Esophagus muscularis mucosa (tissue), 4 donors: ENCODE results near the gene AGPS. TPM values are rescaled to one million over a fixed set of nuclear protein-coding genes. Genes with fewer than 3 reads are reported as not detected.

Experiments used
- DNase-seq: peaks from one replicate; pipeline ENCODE4 v3.0.0-alpha.2; 2017; ENCODE audit errors: extremely low spot score
- H3K27ac ChIP-seq, 4 donors: fragments of 200-600 bp; sonication (generic); replicated peaks in 1 of 4; 1 replicate in 3 of 4; 2 replicates in 1 of 4; pipeline ENCODE4 v1.5.1; 2016 to 2019; ENCODE audit warnings: mild to moderate bottlenecking in 1 of 4
- H3K27me3 ChIP-seq, 4 donors: fragments of 200-600 bp; sonication (generic); one replicate each; pipeline versions ENCODE4 v1.5.1 to v1.6.0; 2016 to 2019
- H3K36me3 ChIP-seq, 4 donors: fragments of 200-600 bp; sonication (generic); one replicate each; pipeline ENCODE4 v1.5.1; 2016 to 2019
- H3K4me1 ChIP-seq, 4 donors: fragments of 200-600 bp; sonication (generic); one replicate each; pipeline ENCODE4 v1.5.1; 2016 to 2019
- H3K4me3 ChIP-seq, 4 donors: fragments of 200-600 bp; sonication (generic); 1 replicate in 2 of 4; 2 replicates in 2 of 4; pipeline ENCODE4 v1.5.1; 2016 to 2019; ENCODE audit warnings: mild to moderate bottlenecking in 4 of 4, moderate library complexity in 1 of 4
- H3K9me3 ChIP-seq, 4 donors: fragments of 200-600 bp; sonication (generic); 1 replicate in 3 of 4; 2 replicates in 1 of 4; pipeline ENCODE4 v1.5.1; 2016 to 2019
- EP300 ChIP-seq: sonication (generic); formaldehyde crosslinking; IDR thresholded peaks from one replicate; pipeline ENCODE4 v1.6.1; 2017; ENCODE audit warnings: antibody characterized with exemption
- POLR2A ChIP-seq: fragments of 450-650 bp; IDR thresholded peaks from one replicate; pipeline ENCODE4 v1.6.1; 2017; ENCODE audit warnings: antibody characterized with exemption, moderate library complexity, mild to moderate bottlenecking, low read depth
- POLR2AphosphoS5 ChIP-seq, 2 donors: sonication (generic); formaldehyde crosslinking; IDR thresholded peaks; one replicate each; pipeline ENCODE4 v1.6.1; 2017; ENCODE audit warnings: antibody characterized with exemption in 2 of 2
- WGBS: methylation state at CpG from one replicate; pipeline ENCODE4 v1.1.5; 2018; 5-methylcytosine and 5-hydroxymethylcytosine counted together
- intact Hi-C: fragments of 100-400 bp; cut with DNase I; formaldehyde crosslinking; loops from one replicate; pipeline ENCODE4 v1.15.1; 2023
- total RNA-seq, 4 donors: library from RNA; depleted of rRNA; stranded (reverse); fragments of >200 nt; gene quantifications; one replicate each; pipeline versions ENCODE4 v1.1.0 to v1.2.1, GENCODE V29; 2016
- TF ChIP-seq, protein P1 (sequence below), 3 experiments: fragments of 200-600 bp in 2 of 3; fragments of 450-650 bp in 1 of 3; sonication (generic) in 2 of 3; IDR thresholded peaks; one replicate each; pipeline ENCODE4 v1.5.1; 2017 to 2019; ENCODE audit warnings: antibody characterized with exemption in 3 of 3, mild to moderate bottlenecking in 2 of 3, moderate library complexity in 1 of 3

The AGPS gene
- total RNA-seq, 4 donors from 2014 or later: 26.3 to 46.1 (median 37.0) TPM

GRCh38 chr2:177506998-177507397 lies 114.4 kb downstream of the AGPS start:
- no peaks in the 10 kb centered on the region for H3K4me1 ChIP-seq
- H3K9me3 ChIP-seq: no peaks in the 10 kb centered on the region
- intact Hi-C loops: no loop called here
- no peak for DNase-seq
- H3K36me3 ChIP-seq: peaks cover 0 to 19% (median 5%) of the 10 kb centered on the region in 4 donors
- TF ChIP-seq, protein P1, sequence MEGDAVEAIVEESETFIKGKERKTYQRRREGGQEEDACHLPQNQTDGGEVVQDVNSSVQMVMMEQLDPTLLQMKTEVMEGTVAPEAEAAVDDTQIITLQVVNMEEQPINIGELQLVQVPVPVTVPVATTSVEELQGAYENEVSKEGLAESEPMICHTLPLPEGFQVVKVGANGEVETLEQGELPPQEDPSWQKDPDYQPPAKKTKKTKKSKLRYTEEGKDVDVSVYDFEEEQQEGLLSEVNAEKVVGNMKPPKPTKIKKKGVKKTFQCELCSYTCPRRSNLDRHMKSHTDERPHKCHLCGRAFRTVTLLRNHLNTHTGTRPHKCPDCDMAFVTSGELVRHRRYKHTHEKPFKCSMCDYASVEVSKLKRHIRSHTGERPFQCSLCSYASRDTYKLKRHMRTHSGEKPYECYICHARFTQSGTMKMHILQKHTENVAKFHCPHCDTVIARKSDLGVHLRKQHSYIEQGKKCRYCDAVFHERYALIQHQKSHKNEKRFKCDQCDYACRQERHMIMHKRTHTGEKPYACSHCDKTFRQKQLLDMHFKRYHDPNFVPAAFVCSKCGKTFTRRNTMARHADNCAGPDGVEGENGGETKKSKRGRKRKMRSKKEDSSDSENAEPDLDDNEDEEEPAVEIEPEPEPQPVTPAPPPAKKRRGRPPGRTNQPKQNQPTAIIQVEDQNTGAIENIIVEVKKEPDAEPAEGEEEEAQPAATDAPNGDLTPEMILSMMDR (IDR thresholded peaks at IDR 0.05): no peak
- no peak for TF ChIP-seq POLR2A
- no peak for TF ChIP-seq EP300
- no peak for TF ChIP-seq POLR2AphosphoS5 (IDR thresholded peaks at IDR 0.05)
- 97% methylated on average over 2 of the region's 2 CpGs for WGBS
- H3K27me3 ChIP-seq: no peaks in the 10 kb centered on the region
- H3K27ac ChIP-seq: no peak overlapping the region
- no peak overlapping the region for H3K4me3 ChIP-seq

GRCh38 chr2:177516824-177517544 lies 124.4 kb downstream of the AGPS start:
- intact Hi-C loops: no loop called here
- H3K27ac ChIP-seq: no peak overlapping the region
- WGBS: 84% methylated on average over 4 of the region's 4 CpGs
- H3K27me3 ChIP-seq: no peaks in the 10 kb centered on the region
- no peaks in the 10 kb centered on the region for H3K4me1 ChIP-seq
- TF ChIP-seq POLR2A: no peak
- TF ChIP-seq, protein P1 (IDR thresholded peaks at IDR 0.05): no peak
- TF ChIP-seq POLR2AphosphoS5 (IDR thresholded peaks at IDR 0.05): no peak
- DNase-seq: no peak
- H3K4me3 ChIP-seq: no peak overlapping the region
- H3K36me3 ChIP-seq: peaks cover 5 to 34% (median 17%) of the 10 kb centered on the region in 4 donors
- H3K9me3 ChIP-seq: no peaks in the 10 kb centered on the region

- TF ChIP-seq POLR2AphosphoS5 (IDR thresholded peaks at IDR 0.05) (no peak), POLR2A (no peak), EP300 (no peak)
- TF ChIP-seq, protein P1 (IDR thresholded peaks at IDR 0.05): no peak
- 98% methylated on average over 2 of the region's 2 CpGs for WGBS
- peaks cover 5 to 40% (median 22%) of the 10 kb centered on the region in 4 donors for H3K36me3 ChIP-seq
These were observed 126.2 kb downstream of the AGPS start for GRCh38 chr2:177518754-177519153.

GRCh38 chr2:177519534-177520115 lies 127.1 kb downstream of the AGPS start:
- intact Hi-C loops: no loop called here
- H3K4me3 ChIP-seq: no peak overlapping the region
- no peak for DNase-seq
- TF ChIP-seq POLR2AphosphoS5 (IDR thresholded peaks at IDR 0.05) (no peak), POLR2A (no peak), EP300 (no peak)
- TF ChIP-seq, protein P1 (IDR thresholded peaks at IDR 0.05): no peak
- no peaks in the 10 kb centered on the region for H3K9me3 ChIP-seq
- no peak overlapping the region for H3K27ac ChIP-seq
- H3K27me3 ChIP-seq: no peaks in the 10 kb centered on the region
- H3K36me3 ChIP-seq: peaks cover 5 to 40% (median 20%) of the 10 kb centered on the region in 4 donors
- no peaks in the 10 kb centered on the region for H3K4me1 ChIP-seq

More at GRCh38 chr2:177518754-177519153, 126.2 kb downstream of the AGPS start:
- Histone ChIP-seq H3K27me3 (no peaks in the 10 kb centered on the region), H3K9me3 (no peaks in the 10 kb centered on the region), H3K27ac (no peak overlapping the region), H3K4me1 (no peaks in the 10 kb centered on the region), H3K4me3 (no peak overlapping the region)
- intact Hi-C loops: no loop called here
- no peak for DNase-seq
